HCT116 (cell line): ENCODE measurements around the gene THRB. TPM values are rescaled to one million over a fixed set of nuclear protein-coding genes. Genes with fewer than 3 reads are reported as not detected.

Experiments
- ATAC-seq: fragments of 200-7000 bp; cut with Tn5 transposase; 2 replicates; pipeline ENCODE4 v1.9.1; 2020; ENCODE audit warnings: mild to moderate bottlenecking, moderate library complexity
- BruUV-seq: library from RNA; stranded (reverse); fragments of 400-500 nt; replicated peaks from 2 replicates; lab custom pipeline; 2021; lab: Mats Ljungman, UMichigan
- CTCF ChIA-PET: fragments of 300-600 bp; sonication (Branson Sonifier 250); formaldehyde crosslinking; loops from one replicate; lab custom pipeline; 2021; ENCODE audit warnings: antibody characterized with exemption; lab: Charles Lee
- POLR2A ChIA-PET: fragments of 300-600, 350-600 bp; sonication (Branson Sonifier 250); formaldehyde crosslinking; loops from one replicate; lab custom pipeline; 2021; ENCODE audit warnings: antibody characterized with exemption; lab: Charles Lee
- RAD21 ChIA-PET, 2 experiments: fragments of 300-600 bp; sonication (Branson Sonifier 250); formaldehyde crosslinking; loops; one replicate each; lab custom pipeline; 2023; ENCODE audit warnings: low total read pairs in 2 of 2; ENCODE audit not compliant: uncharacterized antibody in 2 of 2, unreplicated experiment in 2 of 2, low non-redundant PET in 1 of 2; lab: Charles Lee
- DNase-seq: peaks from one replicate; pipeline ENCODE4 v3.0.0-alpha.2; 2010; ENCODE audit warnings: low read depth, low spot score
- H2AFZ ChIP-seq: fragments of 200-600 bp; shearing (Covaris generic), sonication (generic); 2 replicates; pipeline ENCODE4 v1.6.1; 2017; ENCODE audit warnings: low read depth, mixed run types, mixed read lengths, antibody characterized with exemption, low read length; ENCODE audit not compliant: poor library complexity, severe bottlenecking
- H3K27ac ChIP-seq: 2 replicates; pipeline ENCODE4 v1.5.1; 2012; ENCODE audit warnings: low read depth, low read length
- H3K27me3 ChIP-seq: fragments of 200-600 bp; sonication (generic); 2 replicates; pipeline ENCODE4 v1.6.1; 2016; ENCODE audit warnings: mixed run types, low read length, mixed read lengths; ENCODE audit not compliant: insufficient read depth
- H3K36me3 ChIP-seq, 2 experiments: fragments of 200-500 bp in 1 of 2; fragments of 200-600 bp in 1 of 2; sonication (Bioruptor generic) in 1 of 2; sonication (generic) in 1 of 2; 2 replicates each; pipeline versions ENCODE4 v1.5.1 to v1.6.1; 2014 to 2016; ENCODE audit warnings: low read length in 2 of 2, inconsistent platforms in 1 of 2, mixed read lengths in 1 of 2, mixed run types in 1 of 2; ENCODE audit not compliant: insufficient read depth in 2 of 2, control insufficient read depth in 1 of 2
- H3K4me1 ChIP-seq, 2 experiments: fragments of 200-600 bp in 1 of 2; sonication (generic) in 1 of 2; 2 replicates each; pipeline versions ENCODE4 v1.5.1 to v1.6.1; 2012 to 2017; ENCODE audit warnings: low read length in 2 of 2, inconsistent platforms in 1 of 2, mild to moderate bottlenecking in 1 of 2, mixed read lengths in 1 of 2, mixed run types in 1 of 2, moderate library complexity in 1 of 2; ENCODE audit not compliant: insufficient read depth in 2 of 2, control insufficient read depth in 1 of 2
- H3K4me2 ChIP-seq: fragments of 200-600 bp; sonication (generic); 2 replicates; pipeline ENCODE4 v1.6.1; 2017; ENCODE audit warnings: mixed run types, low read length, mixed read lengths
- H3K4me3 ChIP-seq, 2 experiments: fragments of 200-600 bp in 1 of 2; sonication (generic) in 1 of 2; replicated peaks in 1 of 2; 2 replicates each; pipeline ENCODE4 v1.5.1; 2011 to 2016; ENCODE audit warnings: low read length in 2 of 2, control low read depth in 1 of 2, low read depth in 1 of 2, mild to moderate bottlenecking in 1 of 2, mixed read lengths in 1 of 2, mixed run types in 1 of 2
- H3K79me2 ChIP-seq: fragments of 200-600 bp; sonication (generic); 2 replicates; pipeline ENCODE4 v1.6.1; 2017; ENCODE audit warnings: mild to moderate bottlenecking, mixed run types, low read length, moderate library complexity, mixed read lengths; ENCODE audit not compliant: insufficient read depth
- H3K9ac ChIP-seq: fragments of 200-600 bp; sonication (generic); 2 replicates; pipeline ENCODE4 v1.6.1; 2016; ENCODE audit warnings: low read length, mixed read lengths
- H3K9me2 ChIP-seq: fragments of 200-600 bp; sonication (generic), shearing (Covaris generic); 2 replicates; pipeline ENCODE4 v1.6.1; 2017; ENCODE audit warnings: mixed run types, mild to moderate bottlenecking, moderate library complexity; ENCODE audit not compliant: insufficient read depth
- H3K9me3 ChIP-seq, 2 experiments: fragments of 200-500 bp in 1 of 2; fragments of 200-600 bp in 1 of 2; sonication (Bioruptor generic) in 1 of 2; sonication (generic) in 1 of 2; 2 replicates each; pipeline ENCODE4 v1.6.1; 2014 to 2017; ENCODE audit warnings: low read length in 2 of 2, mixed read lengths in 2 of 2, inconsistent platforms in 1 of 2, low read depth in 1 of 2, mild to moderate bottlenecking in 1 of 2, mixed run types in 1 of 2, moderate library complexity in 1 of 2; ENCODE audit not compliant: control insufficient read depth in 1 of 2, insufficient read depth in 1 of 2
- H4K20me1 ChIP-seq: fragments of 200-600 bp; sonication (generic), shearing (Covaris generic); 2 replicates; pipeline ENCODE4 v1.6.1; 2017; ENCODE audit warnings: mixed run types, mild to moderate bottlenecking, moderate library complexity; ENCODE audit not compliant: insufficient read depth
- ATF3 ChIP-seq: IDR thresholded peaks from 2 replicates; pipeline ENCODE4 v1.6.1; 2012
- CBX3 ChIP-seq: IDR thresholded peaks from 2 replicates; pipeline ENCODE4 v1.6.1; 2012; ENCODE audit warnings: low read depth
- EGR1 ChIP-seq: IDR thresholded peaks from 2 replicates; pipeline ENCODE4 v1.6.1; 2012; ENCODE audit warnings: low read depth
- ELF1 ChIP-seq: IDR thresholded peaks from 2 replicates; pipeline ENCODE4 v1.6.1; 2012; ENCODE audit warnings: low read depth, borderline replicate concordance
- EZH2 ChIP-seq: fragments of 200-600 bp; sonication (generic); IDR thresholded peaks from 2 replicates; pipeline ENCODE4 v1.6.1; 2017; ENCODE audit warnings: antibody characterized with exemption, mixed run types
- EZH2phosphoT487 ChIP-seq: fragments of 200-600 bp; IDR thresholded peaks from 2 replicates; pipeline ENCODE4 v1.6.1; 2018; ENCODE audit warnings: antibody characterized with exemption, borderline replicate concordance
- FOSL1 ChIP-seq: IDR thresholded peaks from 2 replicates; pipeline ENCODE4 v1.6.1; 2012; ENCODE audit warnings: low read depth
- POLR2A ChIP-seq: IDR thresholded peaks from 2 replicates; pipeline ENCODE4 v1.7.0; 2011; ENCODE audit warnings: borderline replicate concordance; ENCODE audit not compliant: insufficient read depth, insufficient read length; ENCODE audit errors: extremely low read depth
- POLR2AphosphoS5 ChIP-seq: IDR thresholded peaks from 2 replicates; pipeline ENCODE4 v1.6.1; 2011; ENCODE audit warnings: mild to moderate bottlenecking, low read depth, low read length, moderate library complexity
- RAD21 ChIP-seq: IDR thresholded peaks from 2 replicates; pipeline ENCODE4 v1.6.1; 2012; ENCODE audit warnings: low read depth, mild to moderate bottlenecking
- SIN3A ChIP-seq: IDR thresholded peaks from 2 replicates; pipeline ENCODE4 v1.6.1; 2012; ENCODE audit warnings: low read depth
- SP1 ChIP-seq: IDR thresholded peaks from 2 replicates; pipeline ENCODE4 v1.6.1; 2012; ENCODE audit warnings: low read depth
- SRF ChIP-seq: IDR thresholded peaks from 2 replicates; pipeline ENCODE4 v1.6.1; 2012; ENCODE audit warnings: low read depth
- TCF7L2 ChIP-seq: IDR thresholded peaks from 2 replicates; pipeline ENCODE4 v1.7.0; 2011; ENCODE audit warnings: borderline replicate concordance, inconsistent platforms; ENCODE audit not compliant: insufficient read depth, insufficient read length; ENCODE audit errors: extremely low read depth
- YY1 ChIP-seq: IDR thresholded peaks from 2 replicates; pipeline ENCODE4 v1.6.1; 2011; ENCODE audit warnings: low read length, low read depth, moderate library complexity, mild to moderate bottlenecking; ENCODE audit not compliant: insufficient replicate concordance; ENCODE audit errors: extremely low read depth
- ZFX ChIP-seq: fragments of 450-650 bp; IDR thresholded peaks from 2 replicates; pipeline ENCODE4 v1.6.1; 2017
- ZNF274 ChIP-seq: fragments of 200-500 bp; sonication (Bioruptor generic); IDR thresholded peaks from 2 replicates; pipeline ENCODE4 v1.6.1; 2014; ENCODE audit warnings: mild to moderate bottlenecking, low read depth, low read length, inconsistent platforms
- intact Hi-C: fragments of 100-400 bp; cut with micrococcal nuclease; formaldehyde crosslinking; loops from 2 replicates; pipeline ENCODE4 v1.10.0; 2022
- total RNA-seq: library from RNA; stranded (reverse); gene quantifications from one replicate; pipeline ENCODE4 v1.2.1, GENCODE V29; 2021; ENCODE audit not compliant: unreplicated experiment
- TF ChIP-seq, protein P1 (sequence below): IDR thresholded peaks from 2 replicates; pipeline ENCODE4 v1.6.1; 2012; ENCODE audit warnings: low read depth
- TF ChIP-seq, protein P2 (sequence below): IDR thresholded peaks from 2 replicates; pipeline ENCODE4 v1.6.1; 2012
- TF ChIP-seq, protein P3 (sequence below): IDR thresholded peaks from 2 replicates; pipeline ENCODE4 v1.6.1; 2011; ENCODE audit warnings: mild to moderate bottlenecking, low read length, moderate library complexity; ENCODE audit not compliant: insufficient replicate concordance; ENCODE audit errors: extremely low read depth

Gene THRB
- total RNA-seq, 1 experiment from 2014 or later, result 2.5 TPM

- intact Hi-C loops, result no loop called here
- H3K27ac ChIP-seq, result no peak overlapping the region
- H3K4me1 ChIP-seq, result no peaks in the 10 kb centered on the region
- TF ChIP-seq SIN3A (no peak), FOSL1 (no peak), CBX3 (no peak), EZH2phosphoT487 (no peak), TCF7L2 (no peak), EGR1 (no peak), RAD21 (no peak), EZH2 (no peak), ELF1 (no peak), POLR2AphosphoS5 (no peak), POLR2A (no peak), SRF (no peak), ZFX (no peak), ZNF274 (no peak), ATF3 (no peak), YY1 (no peak), SP1 (no peak)
- TF ChIP-seq, protein P1, sequence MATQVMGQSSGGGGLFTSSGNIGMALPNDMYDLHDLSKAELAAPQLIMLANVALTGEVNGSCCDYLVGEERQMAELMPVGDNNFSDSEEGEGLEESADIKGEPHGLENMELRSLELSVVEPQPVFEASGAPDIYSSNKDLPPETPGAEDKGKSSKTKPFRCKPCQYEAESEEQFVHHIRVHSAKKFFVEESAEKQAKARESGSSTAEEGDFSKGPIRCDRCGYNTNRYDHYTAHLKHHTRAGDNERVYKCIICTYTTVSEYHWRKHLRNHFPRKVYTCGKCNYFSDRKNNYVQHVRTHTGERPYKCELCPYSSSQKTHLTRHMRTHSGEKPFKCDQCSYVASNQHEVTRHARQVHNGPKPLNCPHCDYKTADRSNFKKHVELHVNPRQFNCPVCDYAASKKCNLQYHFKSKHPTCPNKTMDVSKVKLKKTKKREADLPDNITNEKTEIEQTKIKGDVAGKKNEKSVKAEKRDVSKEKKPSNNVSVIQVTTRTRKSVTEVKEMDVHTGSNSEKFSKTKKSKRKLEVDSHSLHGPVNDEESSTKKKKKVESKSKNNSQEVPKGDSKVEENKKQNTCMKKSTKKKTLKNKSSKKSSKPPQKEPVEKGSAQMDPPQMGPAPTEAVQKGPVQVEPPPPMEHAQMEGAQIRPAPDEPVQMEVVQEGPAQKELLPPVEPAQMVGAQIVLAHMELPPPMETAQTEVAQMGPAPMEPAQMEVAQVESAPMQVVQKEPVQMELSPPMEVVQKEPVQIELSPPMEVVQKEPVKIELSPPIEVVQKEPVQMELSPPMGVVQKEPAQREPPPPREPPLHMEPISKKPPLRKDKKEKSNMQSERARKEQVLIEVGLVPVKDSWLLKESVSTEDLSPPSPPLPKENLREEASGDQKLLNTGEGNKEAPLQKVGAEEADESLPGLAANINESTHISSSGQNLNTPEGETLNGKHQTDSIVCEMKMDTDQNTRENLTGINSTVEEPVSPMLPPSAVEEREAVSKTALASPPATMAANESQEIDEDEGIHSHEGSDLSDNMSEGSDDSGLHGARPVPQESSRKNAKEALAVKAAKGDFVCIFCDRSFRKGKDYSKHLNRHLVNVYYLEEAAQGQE, result no peak
- TF ChIP-seq, protein P2, sequence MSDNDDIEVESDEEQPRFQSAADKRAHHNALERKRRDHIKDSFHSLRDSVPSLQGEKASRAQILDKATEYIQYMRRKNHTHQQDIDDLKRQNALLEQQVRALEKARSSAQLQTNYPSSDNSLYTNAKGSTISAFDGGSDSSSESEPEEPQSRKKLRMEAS, result no peak
- TF ChIP-seq, protein P3, sequence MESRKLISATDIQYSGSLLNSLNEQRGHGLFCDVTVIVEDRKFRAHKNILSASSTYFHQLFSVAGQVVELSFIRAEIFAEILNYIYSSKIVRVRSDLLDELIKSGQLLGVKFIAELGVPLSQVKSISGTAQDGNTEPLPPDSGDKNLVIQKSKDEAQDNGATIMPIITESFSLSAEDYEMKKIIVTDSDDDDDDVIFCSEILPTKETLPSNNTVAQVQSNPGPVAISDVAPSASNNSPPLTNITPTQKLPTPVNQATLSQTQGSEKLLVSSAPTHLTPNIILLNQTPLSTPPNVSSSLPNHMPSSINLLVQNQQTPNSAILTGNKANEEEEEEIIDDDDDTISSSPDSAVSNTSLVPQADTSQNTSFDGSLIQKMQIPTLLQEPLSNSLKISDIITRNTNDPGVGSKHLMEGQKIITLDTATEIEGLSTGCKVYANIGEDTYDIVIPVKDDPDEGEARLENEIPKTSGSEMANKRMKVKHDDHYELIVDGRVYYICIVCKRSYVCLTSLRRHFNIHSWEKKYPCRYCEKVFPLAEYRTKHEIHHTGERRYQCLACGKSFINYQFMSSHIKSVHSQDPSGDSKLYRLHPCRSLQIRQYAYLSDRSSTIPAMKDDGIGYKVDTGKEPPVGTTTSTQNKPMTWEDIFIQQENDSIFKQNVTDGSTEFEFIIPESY, result no peak
- TF ChIP-seq, all 23 proteins: peak for 0
- Histone ChIP-seq H3K36me3 (no peaks in the 10 kb centered on the region), H3K9ac (no peak overlapping the region), H3K4me2 (no peak overlapping the region), H3K27me3 (no peaks in the 10 kb centered on the region), H4K20me1 (no peaks in the 10 kb centered on the region), H3K9me2 (no peaks in the 10 kb centered on the region), H3K9me3 (no peaks in the 10 kb centered on the region), H2AFZ (no peak overlapping the region), H3K4me3 (no peak overlapping the region), H3K79me2 (no peaks in the 10 kb centered on the region)
- ChIA-PET RAD21 (no interaction called here), POLR2A (no interaction called here), CTCF (no interaction called here)
- no peak for DNase-seq
- no peak for ATAC-seq
- no TSS peak for BruUV-seq
Measured at GRCh38 chr3:24192469-24193056, 302.1 kb downstream of the THRB start.
